NT2/D1 (cell line): ENCODE data around the gene PCDH19.

Experiments
- DNase-seq: peaks from one replicate; pipeline ENCODE4 v3.0.0-alpha.2; 2011; ENCODE audit warnings: low read depth, low spot score
- H3K27me3 ChIP-seq: 2 replicates; pipeline ENCODE4 v1.6.0; 2011; ENCODE audit warnings: mild to moderate bottlenecking; ENCODE audit not compliant: insufficient read length, insufficient read depth
- H3K36me3 ChIP-seq: 2 replicates; pipeline ENCODE4 v1.6.1; 2011; ENCODE audit warnings: mild to moderate bottlenecking, low read length, mixed read lengths; ENCODE audit not compliant: insufficient read depth, insufficient read length
- H3K4me1 ChIP-seq: 2 replicates; pipeline ENCODE4 v1.5.1; 2011; ENCODE audit not compliant: insufficient read depth, insufficient read length
- H3K4me3 ChIP-seq: 2 replicates; pipeline ENCODE4 v1.5.1; 2011; ENCODE audit warnings: low read depth; ENCODE audit not compliant: insufficient read length
- H3K9ac ChIP-seq: 2 replicates; pipeline ENCODE4 v1.6.0; 2011; ENCODE audit warnings: low read depth; ENCODE audit not compliant: insufficient read length
- H3K9me3 ChIP-seq: 2 replicates; pipeline ENCODE4 v1.5.1; 2011; ENCODE audit warnings: mild to moderate bottlenecking, low read length; ENCODE audit not compliant: insufficient read depth
- SUZ12 ChIP-seq: IDR thresholded peaks from 2 replicates; pipeline ENCODE4 v1.6.1; 2011; ENCODE audit not compliant: insufficient read length, insufficient read depth; ENCODE audit errors: extremely low read depth
- YY1 ChIP-seq: IDR thresholded peaks from 2 replicates; pipeline ENCODE4 v1.6.1; 2011; ENCODE audit not compliant: insufficient read length, insufficient read depth
- ZNF274 ChIP-seq: IDR thresholded peaks from 2 replicates; pipeline ENCODE4 v1.6.1; 2011; ENCODE audit warnings: mild to moderate bottlenecking, low read depth, low read length

Gene PCDH19

GRCh38 chrX:100395781-100396180 lies 14.3 kb downstream of the PCDH19 start:
- Histone ChIP-seq H3K4me1 (no peaks in the 10 kb centered on the region), H3K4me3 (no peak overlapping the region), H3K9me3 (no peaks in the 10 kb centered on the region), H3K27me3 (no peaks in the 10 kb centered on the region), H3K9ac (no peak overlapping the region), H3K36me3 (no peaks in the 10 kb centered on the region)
- no peak for DNase-seq
- TF ChIP-seq YY1: no peak
- no peak for TF ChIP-seq ZNF274
- TF ChIP-seq SUZ12: no peak

GRCh38 chrX:100381619-100382018 lies 28.5 kb downstream of the PCDH19 start:
- H3K9me3 ChIP-seq: no peaks in the 10 kb centered on the region
- no peaks in the 10 kb centered on the region for H3K27me3 ChIP-seq
- peaks cover 2% of the 10 kb centered on the region for H3K4me1 ChIP-seq
- H3K9ac ChIP-seq: no peak overlapping the region
- DNase-seq: no peak
- no peak for TF ChIP-seq ZNF274
- no peak for TF ChIP-seq YY1
- no peak for TF ChIP-seq SUZ12
- H3K4me3 ChIP-seq: no peak overlapping the region
- H3K36me3 ChIP-seq: no peaks in the 10 kb centered on the region

- Histone ChIP-seq H3K4me3 (no peak overlapping the region), H3K27me3 (no peaks in the 10 kb centered on the region)
- DNase-seq: no peak
These were observed 30.6 kb downstream of the PCDH19 start for GRCh38 chrX:100379388-100379986.

GRCh38 chrX:100377826-100378225 lies 32.2 kb downstream of the PCDH19 start:
- Histone ChIP-seq H3K27me3 (no peaks in the 10 kb centered on the region), H3K4me1 (peaks cover 2% of the 10 kb centered on the region), H3K9ac (no peak overlapping the region), H3K4me3 (no peak overlapping the region), H3K36me3 (no peaks in the 10 kb centered on the region), H3K9me3 (no peaks in the 10 kb centered on the region)
- TF ChIP-seq ZNF274: no peak
- DNase-seq: no peak

More at GRCh38 chrX:100379388-100379986, 30.6 kb downstream of the PCDH19 start:
- no peaks in the 10 kb centered on the region for H3K36me3 ChIP-seq
- H3K9me3 ChIP-seq: no peaks in the 10 kb centered on the region
- H3K9ac ChIP-seq: no peak overlapping the region
- TF ChIP-seq YY1 (no peak), ZNF274 (no peak)
- H3K4me1 ChIP-seq: peaks cover 2% of the 10 kb centered on the region

- no peak for DNase-seq
- Histone ChIP-seq H3K27me3 (no peaks in the 10 kb centered on the region), H3K9me3 (no peaks in the 10 kb centered on the region), H3K36me3 (no peaks in the 10 kb centered on the region), H3K4me1 (peaks cover 2% of the 10 kb centered on the region), H3K4me3 (no peak overlapping the region), H3K9ac (no peak overlapping the region)
- no peak for TF ChIP-seq SUZ12
- TF ChIP-seq YY1: no peak
- no peak for TF ChIP-seq ZNF274
These were observed 33.5 kb downstream of the PCDH19 start for GRCh38 chrX:100376576-100376975.

GRCh38 chrX:100373673-100374072 lies 36.4 kb downstream of the PCDH19 start:
- Histone ChIP-seq H3K9ac (no peak overlapping the region), H3K27me3 (no peaks in the 10 kb centered on the region), H3K36me3 (no peaks in the 10 kb centered on the region), H3K4me1 (no peaks in the 10 kb centered on the region), H3K4me3 (no peak overlapping the region), H3K9me3 (no peaks in the 10 kb centered on the region)
- DNase-seq: no peak
- TF ChIP-seq ZNF274 (no peak), YY1 (no peak), SUZ12 (no peak)

GRCh38 chrX:100368167-100368566 lies 41.9 kb downstream of the PCDH19 start:
- TF ChIP-seq ZNF274 (no peak), SUZ12 (no peak), YY1 (no peak)
- Histone ChIP-seq H3K9me3 (no peaks in the 10 kb centered on the region), H3K9ac (no peak overlapping the region), H3K36me3 (no peaks in the 10 kb centered on the region), H3K4me1 (no peaks in the 10 kb centered on the region), H3K4me3 (no peak overlapping the region), H3K27me3 (no peaks in the 10 kb centered on the region)
- DNase-seq: no peak
